ENCODE data around the gene LPAR1. TPM values are rescaled to one million over a fixed set of nuclear protein-coding genes. Genes with fewer than 3 reads are reported as not detected.

LPAR1 gene
- total RNA-seq, 1 experiment from 2014 or later = 21.7 TPM

- Histone ChIP-seq H3K27ac (0 out of 2 replicates have a peak overlapping the region, but pooled peaks have one; percentile 19), H3K27me3 (replicated peaks) (no peaks in the 10 kb centered on the region), H3K4me1 (replicated peaks) (peaks cover 6% of the 10 kb centered on the region; the same call in 1 of the 2 replicates), H3K4me3 (no peak overlapping the region), H3K36me3 (no peaks in the 10 kb centered on the region), H3K9me3 (replicated peaks) (no peaks in the 10 kb centered on the region)
- no peak for DNase-seq (ENCODE audit: low read depth in 1 of 2, low spot score in 2 of 2)
These were observed 88.1 kb downstream of the LPAR1 start for GRCh38 chr9:110950041-110950645.

GRCh38 chr9:110949081-110949480, 89.2 kb downstream of the LPAR1 start:
- no peak for DNase-seq (ENCODE audit: low read depth in 1 of 2, low spot score in 2 of 2)
- H3K4me3 ChIP-seq = no peak overlapping the region
- H3K27me3 ChIP-seq (replicated peaks) = no peaks in the 10 kb centered on the region
- H3K27ac ChIP-seq = no peak overlapping the region
- peaks cover 6% of the 10 kb centered on the region; the same call in 1 of the 2 replicates for H3K4me1 ChIP-seq (replicated peaks)
- no peaks in the 10 kb centered on the region for H3K36me3 ChIP-seq
- H3K9me3 ChIP-seq (replicated peaks) = no peaks in the 10 kb centered on the region

GRCh38 chr9:110947491-110948044, 90.7 kb downstream of the LPAR1 start:
- no peaks in the 10 kb centered on the region for H3K27me3 ChIP-seq (replicated peaks)
- H3K36me3 ChIP-seq = no peaks in the 10 kb centered on the region
- no peaks in the 10 kb centered on the region for H3K9me3 ChIP-seq (replicated peaks)
- H3K4me1 ChIP-seq (replicated peaks) = peaks cover 8% of the 10 kb centered on the region
- no peak overlapping the region for H3K27ac ChIP-seq
- no peak overlapping the region for H3K4me3 ChIP-seq
- no peak for DNase-seq (ENCODE audit: low read depth in 1 of 2, low spot score in 2 of 2)

- Histone ChIP-seq H3K9me3 (replicated peaks) (no peaks in the 10 kb centered on the region), H3K4me1 (replicated peaks) (peaks cover 10% of the 10 kb centered on the region), H3K36me3 (peaks cover 10% of the 10 kb centered on the region), H3K27me3 (replicated peaks) (no peaks in the 10 kb centered on the region), H3K4me3 (no peak overlapping the region), H3K27ac (no peak overlapping the region; the same call in 1 of the 2 replicates)
- DNase-seq (ENCODE audit: low read depth in 1 of 2, low spot score in 2 of 2) = peak in 1 of 2 experiments; percentile 49
These were observed 95.7 kb downstream of the LPAR1 start for GRCh38 chr9:110942522-110942921.

GRCh38 chr9:110940951-110941557, 97.2 kb downstream of the LPAR1 start:
- Histone ChIP-seq H3K9me3 (replicated peaks) (no peaks in the 10 kb centered on the region), H3K36me3 (peaks cover 10% of the 10 kb centered on the region), H3K27me3 (replicated peaks) (no peaks in the 10 kb centered on the region), H3K4me3 (no peak overlapping the region), H3K4me1 (replicated peaks) (peaks cover 20% of the 10 kb centered on the region), H3K27ac (no peak overlapping the region)
- DNase-seq (ENCODE audit: low read depth in 1 of 2, low spot score in 2 of 2) = no peak

GRCh38 chr9:110939573-110939972, 98.7 kb downstream of the LPAR1 start:
- H3K4me3 ChIP-seq = no peak overlapping the region
- H3K27ac ChIP-seq = no peak overlapping the region
- no peak for DNase-seq (ENCODE audit: low read depth in 1 of 2, low spot score in 2 of 2)
- H3K9me3 ChIP-seq (replicated peaks) = no peaks in the 10 kb centered on the region
- peaks cover 10% of the 10 kb centered on the region for H3K36me3 ChIP-seq
- no peaks in the 10 kb centered on the region for H3K27me3 ChIP-seq (replicated peaks)
- H3K4me1 ChIP-seq (replicated peaks) = peaks cover 20% of the 10 kb centered on the region

- DNase-seq (ENCODE audit: low read depth in 1 of 2, low spot score in 2 of 2) = no peak
- Histone ChIP-seq H3K9me3 (replicated peaks) (no peaks in the 10 kb centered on the region), H3K4me3 (no peak overlapping the region), H3K27me3 (replicated peaks) (no peaks in the 10 kb centered on the region), H3K4me1 (replicated peaks) (peaks cover 20% of the 10 kb centered on the region), H3K27ac (no peak overlapping the region), H3K36me3 (peaks cover 10% of the 10 kb centered on the region)
These were observed 99.2 kb downstream of the LPAR1 start for GRCh38 chr9:110939047-110939446.

GRCh38 chr9:110938242-110938641, 100.0 kb downstream of the LPAR1 start:
- Histone ChIP-seq H3K27me3 (replicated peaks) (no peaks in the 10 kb centered on the region), H3K36me3 (peaks cover 10% of the 10 kb centered on the region), H3K27ac (no peak overlapping the region), H3K4me3 (no peak overlapping the region), H3K4me1 (replicated peaks) (peaks cover 20% of the 10 kb centered on the region), H3K9me3 (replicated peaks) (no peaks in the 10 kb centered on the region)
- no peak for DNase-seq (ENCODE audit: low read depth in 1 of 2, low spot score in 2 of 2)

- DNase-seq (ENCODE audit: low read depth in 1 of 2, low spot score in 2 of 2) = no peak
- Histone ChIP-seq H3K27me3 (replicated peaks) (no peaks in the 10 kb centered on the region), H3K4me1 (replicated peaks) (peaks cover 11% of the 10 kb centered on the region), H3K9me3 (replicated peaks) (0 out of 2 replicates have a peak, but pooled peaks cover 5% of the 10 kb centered on the region), H3K36me3 (peaks cover 10% of the 10 kb centered on the region), H3K27ac (no peak overlapping the region), H3K4me3 (no peak overlapping the region)
These were observed 101.4 kb downstream of the LPAR1 start for GRCh38 chr9:110936719-110937452.

- DNase-seq (ENCODE audit: low read depth in 1 of 2, low spot score in 2 of 2) = no peak
- Histone ChIP-seq H3K27ac (no peak overlapping the region), H3K36me3 (peaks cover 10% of the 10 kb centered on the region; the same call in 1 of the 2 replicates), H3K9me3 (replicated peaks) (0 out of 2 replicates have a peak, but pooled peaks cover 5% of the 10 kb centered on the region), H3K27me3 (replicated peaks) (no peaks in the 10 kb centered on the region), H3K4me1 (replicated peaks) (peaks cover 10% of the 10 kb centered on the region; the same call in 1 of the 2 replicates), H3K4me3 (no peak overlapping the region)
These were observed 102.0 kb downstream of the LPAR1 start for GRCh38 chr9:110936237-110936636.

- Histone ChIP-seq H3K36me3 (peaks cover 10% of the 10 kb centered on the region; the same call in 1 of the 2 replicates), H3K4me3 (no peak overlapping the region), H3K27me3 (replicated peaks) (no peaks in the 10 kb centered on the region), H3K9me3 (replicated peaks) (0 out of 2 replicates have a peak, but pooled peaks cover 5% of the 10 kb centered on the region), H3K27ac (no peak overlapping the region), H3K4me1 (replicated peaks) (peaks cover 10% of the 10 kb centered on the region; the same call in 1 of the 2 replicates)
- no peak for DNase-seq (ENCODE audit: low read depth in 1 of 2, low spot score in 2 of 2)
These were observed 102.4 kb downstream of the LPAR1 start for GRCh38 chr9:110935829-110936228.

GRCh38 chr9:110933350-110934001, 104.8 kb downstream of the LPAR1 start:
- Histone ChIP-seq H3K27ac (no peak overlapping the region), H3K9me3 (replicated peaks) (0 out of 2 replicates have a peak, but pooled peaks cover 5% of the 10 kb centered on the region), H3K4me3 (no peak overlapping the region), H3K27me3 (replicated peaks) (no peaks in the 10 kb centered on the region), H3K4me1 (replicated peaks) (peaks cover 10% of the 10 kb centered on the region; the same call in 1 of the 2 replicates), H3K36me3 (0 out of 2 replicates have a peak, but pooled peaks cover 3% of the 10 kb centered on the region)
- no peak for DNase-seq (ENCODE audit: low read depth in 1 of 2, low spot score in 2 of 2)

GRCh38 chr9:110932863-110933262, 105.4 kb downstream of the LPAR1 start:
- Histone ChIP-seq H3K4me3 (no peak overlapping the region), H3K27me3 (replicated peaks) (no peaks in the 10 kb centered on the region), H3K36me3 (no peaks in the 10 kb centered on the region), H3K4me1 (replicated peaks) (peaks cover 10% of the 10 kb centered on the region; the same call in 1 of the 2 replicates), H3K27ac (no peak overlapping the region), H3K9me3 (replicated peaks) (0 out of 2 replicates have a peak, but pooled peaks cover 5% of the 10 kb centered on the region)
- no peak for DNase-seq (ENCODE audit: low read depth in 1 of 2, low spot score in 2 of 2)

All from SJSA1 (cell line).